ENCODE measurements around the gene ABHD18.

GRCh38 chr4:128076464-128076863 is 111.3 kb downstream of the ABHD18 start:
- TF ChIP-seq CTCF (IDR thresholded peaks at IDR 0.05) (no peak), POLR2A (IDR thresholded peaks at IDR 0.05) (no peak)
